ENCODE results near the gene PARD6G.
A peak's percentile ranks its signal among the peaks of the same experiment; 100 is the strongest.

Gene PARD6G

GRCh38 chr18:80254971-80255500 lies 7.7 kb upstream of the PARD6G start:
- no peak for DNase-seq
- Histone ChIP-seq H3K27me3 (replicated peaks) (no peaks in the 10 kb centered on the region), H3K27ac (no peak overlapping the region), H3K36me3 (replicated peaks) (no peaks in the 10 kb centered on the region), H3K4me3 (ENCODE audit: low read depth, low read length) (no peak overlapping the region)
- TF ChIP-seq CTCF (IDR thresholded peaks at IDR 0.05; ENCODE audit: low read depth, low read length, missing control alignments) = no peak
- in situ Hi-C loops (cut with HindIII; ENCODE audit: low pct_ligation_motif_present, low sequenced_read_pairs) = no loop called here

GRCh38 chr18:80253871-80254492 lies 6.7 kb upstream of the PARD6G start:
- no peak for DNase-seq
- H3K36me3 ChIP-seq (replicated peaks) = no peaks in the 10 kb centered on the region
- TF ChIP-seq CTCF (IDR thresholded peaks at IDR 0.05; ENCODE audit: low read depth, low read length, missing control alignments) = no peak
- no peaks in the 10 kb centered on the region for H3K27me3 ChIP-seq (replicated peaks)
- no peak overlapping the region for H3K27ac ChIP-seq
- H3K4me3 ChIP-seq (ENCODE audit: low read depth, low read length) = no peak overlapping the region
- in situ Hi-C loops (cut with HindIII; ENCODE audit: low pct_ligation_motif_present, low sequenced_read_pairs) = no loop called here

- no peak overlapping the region for H3K4me3 ChIP-seq (ENCODE audit: low read depth, low read length)
- H3K36me3 ChIP-seq (replicated peaks) = no peaks in the 10 kb centered on the region
- no peak for DNase-seq
- in situ Hi-C loops (cut with HindIII; ENCODE audit: low pct_ligation_motif_present, low sequenced_read_pairs) = no loop called here
- TF ChIP-seq CTCF (IDR thresholded peaks at IDR 0.05; ENCODE audit: low read depth, low read length, missing control alignments) = no peak
- H3K27ac ChIP-seq = no peak overlapping the region
- no peaks in the 10 kb centered on the region for H3K27me3 ChIP-seq (replicated peaks)
Observed at GRCh38 chr18:80253236-80253635, 5.9 kb upstream of the PARD6G start.

- DNase-seq = peak; percentile 49
- Histone ChIP-seq H3K27me3 (replicated peaks) (no peaks in the 10 kb centered on the region), H3K27ac (no peak overlapping the region), H3K4me3 (ENCODE audit: low read depth, low read length) (no peak overlapping the region), H3K36me3 (replicated peaks) (no peaks in the 10 kb centered on the region)
- in situ Hi-C loops (cut with HindIII; ENCODE audit: low pct_ligation_motif_present, low sequenced_read_pairs) = no loop called here
- no peak for TF ChIP-seq CTCF (IDR thresholded peaks at IDR 0.05; ENCODE audit: low read depth, low read length, missing control alignments)
Observed at GRCh38 chr18:80252136-80252535, 4.8 kb upstream of the PARD6G start.

GRCh38 chr18:80251700-80252099 lies 4.4 kb upstream of the PARD6G start:
- Histone ChIP-seq H3K36me3 (replicated peaks) (no peaks in the 10 kb centered on the region), H3K27ac (no peak overlapping the region), H3K4me3 (ENCODE audit: low read depth, low read length) (no peak overlapping the region), H3K27me3 (replicated peaks) (no peaks in the 10 kb centered on the region)
- in situ Hi-C loops (cut with HindIII; ENCODE audit: low pct_ligation_motif_present, low sequenced_read_pairs) = no loop called here
- TF ChIP-seq CTCF (IDR thresholded peaks at IDR 0.05; ENCODE audit: low read depth, low read length, missing control alignments) = no peak
- DNase-seq = no peak

All from brain microvascular endothelial cell (primary cell).